A549 treated with AZD9567 at 1 μM for 4 hours (cell line): Measurements from ENCODE around the gene UBE2D1. TPM values are rescaled to one million over a fixed set of nuclear protein-coding genes. Genes with fewer than 3 reads are reported as not detected.

Experiments used
- total RNA-seq: library from RNA; stranded (reverse); fragments of 200-300 nt; extraction: Qiagen RNA extraction; gene quantifications from 5 replicates; pipeline ENCODE4 v1.2.3, GENCODE V29; 2022; ENCODE audit not compliant: insufficient read depth

Gene UBE2D1
- total RNA-seq = 15.5 to 25.8 TPM (median 20.3 TPM) in 5 replicates

DNA sequence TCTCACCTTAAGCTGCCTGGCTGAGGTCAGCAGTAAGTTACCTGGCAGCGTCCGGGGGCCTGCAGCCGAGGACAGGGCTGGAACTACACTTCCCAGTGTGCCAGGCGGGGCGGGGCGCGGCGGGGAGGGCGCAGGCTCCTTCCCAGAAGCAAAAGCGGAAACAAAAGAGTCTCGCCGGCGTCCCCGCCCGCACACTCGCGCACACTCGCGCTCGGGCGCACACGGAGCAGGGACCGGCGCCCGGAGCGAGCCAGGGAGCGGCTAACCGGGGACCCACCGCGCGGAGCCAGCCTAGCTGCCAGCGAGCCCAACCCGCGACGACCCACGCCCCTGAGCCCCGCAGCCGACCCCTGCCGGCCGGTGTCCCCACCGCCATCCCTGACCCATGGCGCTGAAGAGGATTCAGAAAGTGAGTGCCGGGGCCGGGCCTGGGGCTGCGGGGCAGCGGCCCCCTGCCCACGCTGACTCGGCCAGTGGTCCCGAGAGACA lies at the start of gene UBE2D1:
Gene UBE2D1 (plus strand): TSS at position 190 of the 489 bp plus-strand sequence. CDS start 196 bp downstream, at position 386.

DNA sequence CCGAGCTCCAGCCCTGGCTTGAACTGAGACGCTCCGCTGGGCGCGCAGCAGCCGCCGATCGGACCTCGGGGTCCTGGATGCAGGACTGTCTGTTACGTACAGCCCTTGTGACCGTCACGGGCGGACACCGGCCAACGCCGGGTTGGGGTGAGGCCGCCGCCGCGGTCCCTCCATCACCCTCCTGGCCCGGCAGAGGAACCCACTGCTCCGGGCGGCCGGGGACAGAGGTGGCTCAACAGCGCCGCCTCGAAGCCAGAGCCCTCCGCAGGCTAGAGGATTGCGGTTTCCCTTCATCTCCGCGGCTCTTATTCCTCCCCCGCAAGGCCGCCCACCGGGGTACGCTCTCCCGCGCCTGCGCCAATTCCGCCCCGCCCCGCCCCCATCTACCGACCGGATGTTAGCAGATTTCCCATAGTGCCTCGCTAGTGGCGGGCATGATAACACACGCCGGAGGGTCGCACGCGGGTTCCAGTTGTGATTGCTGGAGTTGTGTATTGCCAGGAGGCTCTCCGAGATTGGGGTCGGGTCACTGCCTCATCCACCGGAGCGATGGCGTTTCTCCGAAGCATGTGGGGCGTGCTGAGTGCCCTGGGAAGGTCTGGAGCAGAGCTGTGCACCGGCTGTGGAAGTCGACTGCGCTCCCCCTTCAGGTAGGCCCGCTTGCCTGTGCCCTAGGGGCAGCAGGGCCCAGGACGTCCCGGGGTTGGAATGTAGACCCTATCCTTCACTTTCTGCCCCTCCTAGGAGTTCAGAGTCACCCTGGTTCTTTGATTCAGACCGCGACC lies 50.4 kb downstream of the UBE2D1 start, which contains the start of gene TFAM:
Gene TFAM (plus strand): TSS at position 412 of the 785 bp plus-strand sequence. CDS start 138 bp downstream, at position 550.

Other genes with a start within 250 kb of the UBE2D1 start
- gene IPMK, start 67.1 kb upstream of the UBE2D1 start, total RNA-seq = 1.9 to 3.3 TPM (median 3.1 TPM) in 5 replicates
- gene CISD1, start 65.8 kb upstream of the UBE2D1 start, total RNA-seq = 58.0 to 60.9 TPM (median 58.7 TPM) in 5 replicates
- 73.6 to 84.8 TPM (median 75.9 TPM) in 5 replicates for gene TFAM, start 50.4 kb downstream of the UBE2D1 start, total RNA-seq
- 16.9 to 31.2 TPM (median 18.5 TPM) in 5 replicates for gene BICC1, start 177.9 kb downstream of the UBE2D1 start, total RNA-seq